IMR-90 (cell line): ENCODE data around the gene KCNH6. TPM values are rescaled to one million over a fixed set of nuclear protein-coding genes. Genes with fewer than 3 reads are reported as not detected.

Source experiments
- ATAC-seq: fragments of 200-7000 bp; cut with Tn5 transposase; 2 replicates; pipeline ENCODE4 v1.9.1; 2020; ENCODE audit warnings: low read depth, mild to moderate bottlenecking, moderate library complexity
- BruUV-seq: library from RNA; stranded (reverse); fragments of 400-500 nt; replicated peaks from 2 replicates; lab custom pipeline; 2021; lab: Mats Ljungman, UMichigan
- CTCF ChIA-PET: fragments of 300-600 bp; formaldehyde crosslinking; extraction: SDS; loops from one replicate; lab custom pipeline; 2021; ENCODE audit warnings: antibody characterized with exemption; lab: Yijun Ruan, JAX
- POLR2A ChIA-PET: fragments of 300-600 bp; sonication (Branson Sonifier 250); formaldehyde crosslinking; loops from one replicate; lab custom pipeline; 2022; ENCODE audit warnings: antibody characterized with exemption; ENCODE audit not compliant: unreplicated experiment; lab: Charles Lee
- DNase-seq: peaks from one replicate; pipeline ENCODE4 v3.0.0; 2013
- H2AFZ ChIP-seq: replicated peaks from 2 replicates; pipeline ENCODE3; 2013; ENCODE audit warnings: low read length, mild to moderate bottlenecking; ENCODE audit not compliant: poor library complexity
- H2AK5ac ChIP-seq: 2 replicates; pipeline ENCODE4 v1.6.1; 2013; ENCODE audit warnings: low read depth, low read length, inconsistent platforms
- H2AK9ac ChIP-seq: replicated peaks from 2 replicates; pipeline ENCODE3; 2013; ENCODE audit warnings: mild to moderate bottlenecking, low read depth, low read length, moderate library complexity; ENCODE audit not compliant: poor library complexity
- H2BK120ac ChIP-seq: 2 replicates; pipeline ENCODE4 v1.6.1; 2013; ENCODE audit warnings: low read depth, low read length, inconsistent platforms
- H2BK15ac ChIP-seq: 3 replicates; pipeline ENCODE4 v1.6.1; 2013; ENCODE audit warnings: low read depth, low read length, inconsistent platforms
- H2BK20ac ChIP-seq: 2 replicates; pipeline ENCODE4 v1.6.1; 2013; ENCODE audit warnings: low read depth, mild to moderate bottlenecking, inconsistent platforms, low read length, moderate library complexity
- H2BK5ac ChIP-seq: 2 replicates; pipeline ENCODE4 v1.6.1; 2013; ENCODE audit warnings: mild to moderate bottlenecking, low read depth, low read length, inconsistent platforms; ENCODE audit not compliant: poor library complexity, severe bottlenecking
- H3K14ac ChIP-seq: replicated peaks from 2 replicates; pipeline ENCODE4 v1.6.1; 2013; ENCODE audit warnings: low read depth, low read length, inconsistent platforms
- H3K18ac ChIP-seq: 2 replicates; pipeline ENCODE4 v1.6.1; 2013; ENCODE audit warnings: low read depth, low read length, control low read depth
- H3K23ac ChIP-seq: 2 replicates; pipeline ENCODE4 v1.6.1; 2013; ENCODE audit warnings: low read depth, low read length, inconsistent platforms
- H3K27ac ChIP-seq: 2 replicates; pipeline ENCODE4 v1.5.1; 2013; ENCODE audit warnings: mild to moderate bottlenecking, control low read depth, low read length; ENCODE audit not compliant: insufficient read depth
- H3K27me3 ChIP-seq: 2 replicates; pipeline ENCODE4 v1.6.1; 2013; ENCODE audit warnings: low read length; ENCODE audit not compliant: control insufficient read depth, insufficient read depth
- H3K36me3 ChIP-seq: 2 replicates; pipeline ENCODE4 v1.6.1; 2013; ENCODE audit warnings: low read length, mixed read lengths; ENCODE audit not compliant: control insufficient read depth, insufficient read depth
- H3K4ac ChIP-seq: 2 replicates; pipeline ENCODE4 v1.6.1; 2013; ENCODE audit warnings: low read depth, low read length, inconsistent platforms
- H3K4me1 ChIP-seq: 2 replicates; pipeline ENCODE4 v1.6.1; 2013; ENCODE audit warnings: low read length, mixed read lengths; ENCODE audit not compliant: control insufficient read depth, insufficient read depth
- H3K4me2 ChIP-seq: 2 replicates; pipeline ENCODE4 v1.6.1; 2013; ENCODE audit warnings: low read depth, mild to moderate bottlenecking, control low read depth, low read length, moderate library complexity
- H3K4me3 ChIP-seq: 2 replicates; pipeline ENCODE4 v1.5.1; 2013; ENCODE audit warnings: low read depth, mild to moderate bottlenecking, control low read depth, low read length, moderate library complexity; ENCODE audit not compliant: insufficient read depth
- H3K56ac ChIP-seq: 2 replicates; pipeline ENCODE4 v1.6.1; 2013; ENCODE audit warnings: low read length, inconsistent platforms; ENCODE audit not compliant: insufficient read depth; ENCODE audit errors: extremely low read depth
- H3K79me1 ChIP-seq, 2 experiments: 2 replicates each; pipeline ENCODE4 v1.6.1; 2013; ENCODE audit warnings: low read length in 2 of 2, inconsistent platforms in 1 of 2, low read depth in 1 of 2
- H3K9ac ChIP-seq: 2 replicates; pipeline ENCODE4 v1.6.1; 2013; ENCODE audit warnings: low read depth, low read length, control low read depth
- H3K9me1 ChIP-seq: 2 replicates; pipeline ENCODE4 v1.6.1; 2013; ENCODE audit warnings: low read length, inconsistent platforms; ENCODE audit not compliant: insufficient read depth
- H3K9me3 ChIP-seq: 2 replicates; pipeline ENCODE4 v1.6.1; 2013; ENCODE audit warnings: low read length; ENCODE audit not compliant: control insufficient read depth, insufficient read depth
- H4K20me1 ChIP-seq: 2 replicates; pipeline ENCODE4 v1.6.1; 2013; ENCODE audit warnings: low read length, inconsistent platforms; ENCODE audit not compliant: insufficient read depth
- H4K5ac ChIP-seq: 2 replicates; pipeline ENCODE4 v1.6.1; 2013; ENCODE audit warnings: mild to moderate bottlenecking, low read depth, low read length, control low read depth
- H4K8ac ChIP-seq, 2 experiments: 2 replicates each; pipeline ENCODE4 v1.6.1; 2013; ENCODE audit warnings: low read depth in 2 of 2, low read length in 2 of 2, control low read depth in 1 of 2, inconsistent platforms in 1 of 2
- H4K91ac ChIP-seq: 2 replicates; pipeline ENCODE4 v1.6.1; 2013; ENCODE audit warnings: low read depth, low read length, inconsistent platforms; ENCODE audit not compliant: insufficient read depth
- BHLHE40 ChIP-seq: fragments of 150-350 bp; IDR thresholded peaks from 2 replicates; pipeline ENCODE4 v1.6.1; 2016; ENCODE audit warnings: mild to moderate bottlenecking, low read depth, low read length
- CEBPB ChIP-seq: IDR thresholded peaks from 2 replicates; pipeline ENCODE4 v1.6.1; 2012; ENCODE audit warnings: low read depth, low read length, improper control_type of control experiment
- CHD1 ChIP-seq: IDR thresholded peaks from 2 replicates; pipeline ENCODE4 v1.6.1; 2012; ENCODE audit warnings: low read depth, low read length, improper control_type of control experiment
- CTCF ChIP-seq: conservative IDR thresholded peaks from 2 replicates; pipeline ENCODE4 v1.5.1; 2012; ENCODE audit warnings: mild to moderate bottlenecking, low read depth, low read length, improper control_type of control experiment
- ELK1 ChIP-seq: fragments of 150-350 bp; IDR thresholded peaks from 2 replicates; pipeline ENCODE4 v1.6.1; 2016; ENCODE audit warnings: low read depth, mild to moderate bottlenecking, low read length, moderate library complexity, borderline replicate concordance
- FOS ChIP-seq: fragments of 150-350 bp; IDR thresholded peaks from 2 replicates; pipeline ENCODE4 v1.6.1; 2016; ENCODE audit warnings: low read depth, low read length
- MAFK ChIP-seq: IDR thresholded peaks from 2 replicates; pipeline ENCODE4 v1.6.1; 2012; ENCODE audit warnings: low read depth, low read length, improper control_type of control experiment
- MAZ ChIP-seq: IDR thresholded peaks from 2 replicates; pipeline ENCODE4 v1.6.1; 2012; ENCODE audit warnings: low read depth, mild to moderate bottlenecking, low read length, improper control_type of control experiment, moderate library complexity, borderline replicate concordance
- MXI1 ChIP-seq: IDR thresholded peaks from 2 replicates; pipeline ENCODE4 v1.6.1; 2012; ENCODE audit warnings: low read depth, mild to moderate bottlenecking, low read length, moderate library complexity, borderline replicate concordance
- NFE2L2 ChIP-seq: fragments of 150-350 bp; IDR thresholded peaks from 2 replicates; pipeline ENCODE4 v1.6.1; 2016; ENCODE audit warnings: low read depth, mild to moderate bottlenecking, low read length
- POLR2A ChIP-seq: IDR thresholded peaks from 2 replicates; pipeline ENCODE4 v1.6.1; 2012; ENCODE audit warnings: mild to moderate bottlenecking, low read depth, low read length
- RAD21 ChIP-seq: IDR thresholded peaks from 2 replicates; pipeline ENCODE4 v1.6.1; 2012; ENCODE audit warnings: low read length, improper control_type of control experiment
- RCOR1 ChIP-seq: IDR thresholded peaks from 2 replicates; pipeline ENCODE4 v1.6.1; 2012; ENCODE audit warnings: mild to moderate bottlenecking, low read length, improper control_type of control experiment; ENCODE audit not compliant: insufficient replicate concordance
- RFX5 ChIP-seq: IDR thresholded peaks from 2 replicates; pipeline ENCODE4 v1.8.0; 2012; ENCODE audit warnings: low read depth, mild to moderate bottlenecking, low read length, moderate library complexity
- SMC3 ChIP-seq: fragments of 150-350 bp; IDR thresholded peaks from 2 replicates; pipeline ENCODE4 v1.6.1; 2016; ENCODE audit warnings: low read depth, mild to moderate bottlenecking, antibody characterized with exemption, low read length, moderate library complexity
- WGBS, 2 experiments: methylation state at CpG; one replicate each; pipeline versions ENCODE4 v1.1.5 to v1.1.7; 2013; ENCODE audit warnings: missing lambda C conversion rate in 2 of 2; ENCODE audit not compliant: insufficient read length in 1 of 2; ENCODE audit errors: extremely low coverage in 2 of 2; 5-methylcytosine and 5-hydroxymethylcytosine counted together
- dilution Hi-C: fragments of 300-500 bp; cut with HindIII; formaldehyde crosslinking; loops from one replicate; pipeline ENCODE4 v1.14.3; 2018; ENCODE audit warnings: low sequenced_read_pairs; ENCODE audit not compliant: unreplicated experiment
- in situ Hi-C: fragments of 300-500 bp; cut with MboI; formaldehyde crosslinking; loops from 3 replicates; pipeline ENCODE4 v1.14.3; 2019; ENCODE audit warnings: low sequenced_read_pairs, inconsistent platforms, mixed read lengths
- intact Hi-C: fragments of 100-400 bp; cut with micrococcal nuclease; formaldehyde crosslinking; loops from 2 replicates; pipeline ENCODE4 v1.10.0; 2022
- polyA plus RNA-seq, 3 experiments: library from polyadenylated mRNA; depleted of rRNA; stranded (reverse); fragments of >200 nt; gene quantifications; 2 replicates each; pipeline ENCODE4 v1.2.3, GENCODE V29; 2012; ENCODE audit warnings: low replicate concordance in 1 of 3
- total RNA-seq: library from RNA; depleted of rRNA; stranded (reverse); fragments of >200 nt; gene quantifications from 2 replicates; pipeline ENCODE4 v1.2.3, GENCODE V29; 2012

The KCNH6 gene
- total and polyA plus RNA-seq, 2 of the 4 experiments (the other 2 are of a cell fraction), result 0.17 to 0.18 TPM

- peak overlapping the region; percentile 22; the same call in 1 of the 2 replicates for H4K91ac ChIP-seq
- H3K4me2 ChIP-seq, result no peak overlapping the region
- H4K8ac ChIP-seq, result peak overlapping the region in 1 of 2 experiments; percentile 72; a peak in 2 of 4 replicates
- peaks cover 11% of the 10 kb centered on the region for H3K27me3 ChIP-seq
- WGBS, 2 experiments, result 71% methylated on average over 9 of the region's 16 CpGs; no CpG with 5 or more reads in 1 of the 2 experiments
- peak overlapping the region; percentile 80; the same call in 1 of the 2 replicates for H2BK20ac ChIP-seq
- H4K20me1 ChIP-seq, result no peaks in the 10 kb centered on the region
- peak overlapping the region; percentile 90 for H2AFZ ChIP-seq
- ChIA-PET CTCF (interaction anchor here (0.6 to 3.3 kb wide), 9 partner anchors 13 to 133 kb away, joined by 3 to 24 read pairs (median 4); no protein-coding TSS in a partner anchor), POLR2A (no interaction called here)
- no peak overlapping the region for H3K23ac ChIP-seq
- BruUV-seq, result no TSS peak
- in situ Hi-C loops, result no loop called here
- peak overlapping the region; percentile 76 for H2BK120ac ChIP-seq
- dilution Hi-C loops, result no loop called here
- peak overlapping the region; percentile 74 for H3K4ac ChIP-seq
- peaks cover 3% of the 10 kb centered on the region; the same call in 1 of the 2 replicates for H3K9me1 ChIP-seq
- no peak overlapping the region for H4K5ac ChIP-seq
- ATAC-seq (peak; percentile 87), DNase-seq (peak; percentile 92)
- H2AK5ac ChIP-seq, result peak overlapping the region; percentile 76
- no peaks in the 10 kb centered on the region for H3K79me1 ChIP-seq
- H3K14ac ChIP-seq, result peak overlapping the region; percentile 51; the same call in 1 of the 2 replicates
- H3K56ac ChIP-seq, result no peak overlapping the region
- no peak overlapping the region for H3K18ac ChIP-seq
- peak overlapping the region; percentile 74; the same call in 2 of the 3 replicates for H2BK15ac ChIP-seq
- peaks cover 11% of the 10 kb centered on the region for H3K4me1 ChIP-seq
- no peaks in the 10 kb centered on the region for H3K36me3 ChIP-seq
- no peak overlapping the region for H3K9ac ChIP-seq
- intact Hi-C loops, result loop anchor here (1.0 to 2.0 kb wide), 2 partner anchors 46 to 54 kb away; no protein-coding TSS in a partner anchor
- no peak overlapping the region for H3K27ac ChIP-seq
- H3K9me3 ChIP-seq, result no peaks in the 10 kb centered on the region
- no peak overlapping the region for H2BK5ac ChIP-seq
- peak overlapping the region; percentile 96 for H2AK9ac ChIP-seq
- H3K4me3 ChIP-seq, result no peak overlapping the region
- TF ChIP-seq RAD21 (peak; percentile 87), RCOR1 (no peak), MXI1 (no peak), NFE2L2 (no peak), MAFK (no peak), POLR2A (no peak), BHLHE40 (no peak), SMC3 (peak; percentile 91), CTCF (peak; percentile 89), ELK1 (no peak), RFX5 (no peak), CEBPB (no peak), MAZ (peak; percentile 65; the same call in 1 of the 2 replicates), CHD1 (no peak), FOS (0 out of 2 replicates have a peak, but pooled peaks have one; percentile 17)
These were observed 44.2 kb upstream of the KCNH6 start for GRCh38 chr17:63478814-63479494.
